RWPE2 (cell line): ENCODE results near the gene PDE8B.

Experiments
- ATAC-seq: fragments of 200-7000 bp; cut with Tn5 transposase; 3 replicates; pipeline ENCODE4 v1.9.1; 2021; ENCODE audit warnings: low read depth
- DNase-seq: peaks from one replicate; pipeline ENCODE4 v3.0.0-alpha.2; 2020; ENCODE audit warnings: low spot score
- H3K27ac ChIP-seq: fragments of 450-650 bp; 2 replicates; pipeline ENCODE4 v1.5.1; 2017; ENCODE audit warnings: mild to moderate bottlenecking; ENCODE audit not compliant: poor library complexity, severe bottlenecking
- H3K27me3 ChIP-seq: fragments of 250-450 bp; sonication (Bioruptor Pico); 2 replicates; pipeline ENCODE4 v1.5.1; 2021; ENCODE audit warnings: mild to moderate bottlenecking, moderate library complexity; ENCODE audit not compliant: insufficient read depth, poor library complexity, severe bottlenecking
- H3K36me3 ChIP-seq: fragments of 250-450 bp; sonication (Bioruptor Pico); 2 replicates; pipeline ENCODE4 v1.5.1; 2020; ENCODE audit warnings: low read depth, mild to moderate bottlenecking, moderate library complexity
- H3K4me1 ChIP-seq: fragments of 250-450 bp; sonication (Bioruptor Pico); 2 replicates; pipeline ENCODE4 v1.5.1; 2021; ENCODE audit warnings: mild to moderate bottlenecking, moderate library complexity; ENCODE audit not compliant: insufficient read depth, poor library complexity, severe bottlenecking
- H3K4me3 ChIP-seq: fragments of 250-450 bp; sonication (Bioruptor Pico); 2 replicates; pipeline ENCODE4 v1.5.1; 2021; ENCODE audit warnings: mild to moderate bottlenecking, moderate library complexity; ENCODE audit not compliant: severe bottlenecking
- H3K9me3 ChIP-seq: fragments of 250-450 bp; sonication (Bioruptor Pico); 2 replicates; pipeline ENCODE4 v1.5.1; 2021; ENCODE audit warnings: mild to moderate bottlenecking, moderate library complexity; ENCODE audit not compliant: severe bottlenecking
- CTCF ChIP-seq: fragments of 450-650 bp; IDR thresholded peaks from one replicate; pipeline ENCODE4 v1.5.1; 2017; ENCODE audit warnings: mild to moderate bottlenecking, moderate library complexity; ENCODE audit not compliant: poor library complexity, severe bottlenecking

PDE8B gene

GRCh38 chr5:77339337-77339890 lies 128.9 kb downstream of the PDE8B start:
- Histone ChIP-seq H3K4me1 (no peaks in the 10 kb centered on the region), H3K27ac (no peak overlapping the region), H3K9me3 (no peaks in the 10 kb centered on the region), H3K36me3 (no peaks in the 10 kb centered on the region), H3K4me3 (no peak overlapping the region), H3K27me3 (peaks cover 3% of the 10 kb centered on the region)
- ATAC-seq (no peak), DNase-seq (no peak)
- no peak for TF ChIP-seq CTCF

- Histone ChIP-seq H3K4me1 (no peaks in the 10 kb centered on the region), H3K4me3 (no peak overlapping the region), H3K9me3 (no peaks in the 10 kb centered on the region), H3K27me3 (peaks cover 3% of the 10 kb centered on the region), H3K27ac (no peak overlapping the region), H3K36me3 (no peaks in the 10 kb centered on the region)
- ATAC-seq = no peak
- DNase-seq = no peak
- TF ChIP-seq CTCF = no peak
Measured at GRCh38 chr5:77343165-77343564, 132.7 kb downstream of the PDE8B start.

GRCh38 chr5:77347435-77348098 lies 137.1 kb downstream of the PDE8B start:
- DNase-seq = no peak
- no peaks in the 10 kb centered on the region for H3K4me1 ChIP-seq
- no peaks in the 10 kb centered on the region for H3K27me3 ChIP-seq
- no peak for TF ChIP-seq CTCF
- no peaks in the 10 kb centered on the region for H3K9me3 ChIP-seq
- no peak overlapping the region for H3K4me3 ChIP-seq
- H3K36me3 ChIP-seq = no peaks in the 10 kb centered on the region
- no peak overlapping the region for H3K27ac ChIP-seq
- ATAC-seq = no peak

- TF ChIP-seq CTCF = no peak
- no peak for ATAC-seq
- Histone ChIP-seq H3K9me3 (no peaks in the 10 kb centered on the region), H3K4me1 (no peaks in the 10 kb centered on the region), H3K4me3 (no peak overlapping the region), H3K36me3 (no peaks in the 10 kb centered on the region), H3K27me3 (no peaks in the 10 kb centered on the region), H3K27ac (no peak overlapping the region)
- no peak for DNase-seq
Measured at GRCh38 chr5:77353251-77353650, 142.8 kb downstream of the PDE8B start.

- H3K9me3 ChIP-seq = no peaks in the 10 kb centered on the region
- no peaks in the 10 kb centered on the region for H3K4me1 ChIP-seq
- ATAC-seq = no peak
- no peaks in the 10 kb centered on the region for H3K36me3 ChIP-seq
- no peak for DNase-seq
- H3K27ac ChIP-seq = no peak overlapping the region
- H3K4me3 ChIP-seq = no peak overlapping the region
- no peaks in the 10 kb centered on the region for H3K27me3 ChIP-seq
- TF ChIP-seq CTCF = no peak
Measured at GRCh38 chr5:77354454-77354853, 144.0 kb downstream of the PDE8B start.
